Hepatocyte (in vitro differentiated cells): ENCODE measurements around the gene HCN2. TPM values are rescaled to one million over a fixed set of nuclear protein-coding genes. Genes with fewer than 3 reads are reported as not detected.
A peak's percentile ranks its signal among the peaks of the same experiment; 100 is the strongest.

Experiments
- DNase-seq: peaks from one replicate; pipeline ENCODE4 v3.0.0-alpha.2; 2016; ENCODE audit warnings: low spot score
- H2AFZ ChIP-seq: fragments of 200-600 bp; sonication (generic); 2 replicates; pipeline ENCODE4 v1.6.0; 2016; ENCODE audit warnings: antibody characterized with exemption, mild to moderate bottlenecking
- H3K27ac ChIP-seq: fragments of 200-600 bp; sonication (generic); 2 replicates; pipeline ENCODE4 v1.5.1; 2016; ENCODE audit warnings: mild to moderate bottlenecking
- H3K27me3 ChIP-seq: fragments of 200-600 bp; sonication (generic); 2 replicates; pipeline ENCODE4 v1.6.1; 2016
- H3K36me3 ChIP-seq: fragments of 200-600 bp; sonication (generic); replicated peaks from 2 replicates; pipeline ENCODE4 v1.5.1; 2016; ENCODE audit warnings: low read depth; ENCODE audit not compliant: insufficient read depth
- H3K4me1 ChIP-seq: fragments of 200-600 bp; sonication (generic); 2 replicates; pipeline ENCODE4 v1.5.1; 2016; ENCODE audit warnings: mild to moderate bottlenecking, moderate library complexity; ENCODE audit not compliant: insufficient read depth
- H3K4me2 ChIP-seq: fragments of 200-600 bp; sonication (generic); 2 replicates; pipeline ENCODE4 v1.6.0; 2016
- H3K4me3 ChIP-seq: fragments of 200-600 bp; sonication (generic); 2 replicates; pipeline ENCODE4 v1.5.1; 2016; ENCODE audit warnings: mild to moderate bottlenecking
- H3K79me2 ChIP-seq: fragments of 200-600 bp; sonication (generic); 2 replicates; pipeline ENCODE4 v1.6.0; 2017; ENCODE audit warnings: mild to moderate bottlenecking
- H3K9me2 ChIP-seq: fragments of 200-600 bp; sonication (generic); replicated peaks from 2 replicates; pipeline ENCODE4 v1.6.0; 2017; ENCODE audit warnings: mild to moderate bottlenecking; ENCODE audit not compliant: insufficient read depth
- H3K9me3 ChIP-seq: fragments of 200-600 bp; sonication (generic); 2 replicates; pipeline ENCODE4 v1.5.1; 2016; ENCODE audit warnings: low read depth, mild to moderate bottlenecking
- H4K20me1 ChIP-seq: fragments of 200-600 bp; sonication (generic); 2 replicates; pipeline ENCODE4 v1.6.0; 2016; ENCODE audit warnings: mild to moderate bottlenecking; ENCODE audit not compliant: insufficient read depth, poor library complexity, severe bottlenecking
- CTCF ChIP-seq: fragments of 200-600 bp; sonication (generic); IDR thresholded peaks from 2 replicates; pipeline ENCODE4 v1.5.1; 2016; ENCODE audit warnings: antibody characterized with exemption, mild to moderate bottlenecking; ENCODE audit not compliant: poor library complexity
- EZH2 ChIP-seq: fragments of 200-600 bp; sonication (generic); IDR thresholded peaks from 2 replicates; pipeline ENCODE4 v1.6.1; 2016; ENCODE audit warnings: antibody characterized with exemption, mild to moderate bottlenecking, borderline replicate concordance
- EZH2phosphoT487 ChIP-seq: fragments of 200-600 bp; sonication (generic); IDR thresholded peaks from one replicate; pipeline ENCODE4 v1.6.1; 2018; ENCODE audit warnings: antibody characterized with exemption, mild to moderate bottlenecking, low read depth, moderate library complexity; ENCODE audit not compliant: unreplicated experiment, severe bottlenecking
- WGBS: methylation state at CpG from one replicate; pipeline ENCODE4 v1.1.6; 2016; ENCODE audit warnings: low lambda C conversion rate; ENCODE audit errors: missing lambda C conversion rate; 5-methylcytosine and 5-hydroxymethylcytosine counted together
- polyA plus RNA-seq: library from polyadenylated mRNA; unstranded; fragments of >200 nt; fragmentation: Nextera tagmentation; extraction: Ambion mirVana; gene quantifications from 2 replicates; pipeline ENCODE4 v1.2.1, GENCODE V29; 2016
- total RNA-seq: library from RNA; depleted of rRNA; stranded (reverse); fragments of >200 nt; gene quantifications from 2 replicates; pipeline ENCODE4 v1.2.3, GENCODE V29; 2014

The HCN2 gene
- total and polyA plus RNA-seq, 2 experiments from 2014 or later: 0.16 to 0.30 TPM

GRCh38 chr19:590396-590745 is 690 bp downstream of the HCN2 start:
- Histone ChIP-seq H4K20me1 (no peaks in the 10 kb centered on the region), H3K36me3 (no peaks in the 10 kb centered on the region), H3K4me3 (no peak overlapping the region), H3K79me2 (no peaks in the 10 kb centered on the region), H3K27me3 (peaks cover 38% of the 10 kb centered on the region), H3K4me2 (peak overlapping the region; percentile 76), H3K9me3 (no peaks in the 10 kb centered on the region), H3K4me1 (no peaks in the 10 kb centered on the region), H3K27ac (no peak overlapping the region), H3K9me2 (no peaks in the 10 kb centered on the region), H2AFZ (no peak overlapping the region)
- DNase-seq: peak; percentile 56
- 0% methylated on average over 4 of the region's 50 CpGs for WGBS
- TF ChIP-seq CTCF: no peak
- no peak for TF ChIP-seq EZH2phosphoT487
- TF ChIP-seq EZH2: no peak

DNA sequence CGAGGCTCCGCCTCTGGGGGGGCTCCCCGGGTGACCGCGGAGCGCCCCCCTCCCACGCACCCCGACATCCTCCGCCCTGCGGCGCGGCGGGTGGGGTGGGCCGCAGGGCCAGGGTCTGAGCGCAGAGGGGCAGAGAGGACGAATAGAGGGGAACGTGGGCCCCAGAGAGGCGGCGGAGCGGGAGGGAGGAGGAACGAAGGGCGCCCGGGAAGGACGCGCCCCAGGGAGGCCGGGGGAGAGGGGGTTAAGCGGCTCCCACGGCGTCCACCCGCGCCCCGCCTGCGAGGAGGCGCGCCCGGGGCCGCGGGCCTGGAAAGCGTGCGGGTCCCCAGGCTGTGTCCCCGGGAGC is 1.0 kb downstream of the HCN2 start:
- Histone ChIP-seq H4K20me1 (no peaks in the 10 kb centered on the region), H3K27ac (no peak overlapping the region), H3K4me1 (no peaks in the 10 kb centered on the region), H2AFZ (no peak overlapping the region), H3K27me3 (peaks cover 38% of the 10 kb centered on the region), H3K4me2 (peak overlapping the region; percentile 76), H3K79me2 (no peaks in the 10 kb centered on the region), H3K36me3 (no peaks in the 10 kb centered on the region), H3K4me3 (no peak overlapping the region), H3K9me2 (no peaks in the 10 kb centered on the region), H3K9me3 (no peaks in the 10 kb centered on the region)
- DNase-seq: no peak
- whole genome bisulfite sequencing: 36% methylated on average over 8 of the region's 41 CpGs
- TF ChIP-seq EZH2phosphoT487 (no peak), EZH2 (peak; percentile 64)

GRCh38 chr19:591099-591958 is 1.6 kb downstream of the HCN2 start:
- Histone ChIP-seq H3K9me3 (no peaks in the 10 kb centered on the region), H3K36me3 (no peaks in the 10 kb centered on the region), H3K4me2 (no peak overlapping the region), H2AFZ (no peak overlapping the region), H3K79me2 (no peaks in the 10 kb centered on the region), H3K9me2 (no peaks in the 10 kb centered on the region), H3K27ac (no peak overlapping the region), H3K27me3 (peaks cover 38% of the 10 kb centered on the region), H3K4me3 (no peak overlapping the region), H3K4me1 (no peaks in the 10 kb centered on the region), H4K20me1 (no peaks in the 10 kb centered on the region)
- TF ChIP-seq EZH2 (peak; percentile 43), EZH2phosphoT487 (no peak), CTCF (no peak)
- DNase-seq: peak; percentile 77
- WGBS: 65% methylated on average over 52 of the region's 75 CpGs

DNA sequence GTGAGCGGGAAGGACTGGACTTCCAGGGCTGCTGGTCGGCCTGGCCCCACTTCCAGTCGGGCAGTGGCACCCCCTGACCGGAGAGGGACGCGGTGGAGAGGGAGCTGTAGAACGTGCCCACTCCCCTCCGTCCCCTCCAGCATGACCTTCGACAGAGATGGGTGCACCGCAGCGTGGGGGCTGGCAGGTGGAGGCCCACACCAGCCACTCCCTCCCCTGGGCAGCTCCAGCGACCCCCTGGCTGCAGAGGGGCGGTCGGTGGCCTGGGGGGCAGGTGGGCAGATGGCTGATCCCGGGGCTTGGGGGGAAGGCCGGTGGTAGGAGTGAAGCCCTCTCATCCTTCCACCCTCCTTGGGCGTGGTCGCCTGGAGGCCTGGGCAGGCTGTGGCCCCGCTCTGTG is 2.4 kb downstream of the HCN2 start:
- TF ChIP-seq EZH2phosphoT487 (no peak), CTCF (no peak), EZH2 (no peak)
- no peak overlapping the region for H3K4me3 ChIP-seq
- no peak overlapping the region for H2AFZ ChIP-seq
- H3K9me3 ChIP-seq: no peaks in the 10 kb centered on the region
- 91% methylated on average over 10 of the region's 19 CpGs for WGBS
- no peak overlapping the region for H3K4me2 ChIP-seq
- no peaks in the 10 kb centered on the region for H3K36me3 ChIP-seq
- no peaks in the 10 kb centered on the region for H3K79me2 ChIP-seq
- no peak overlapping the region for H3K27ac ChIP-seq
- H3K4me1 ChIP-seq: no peaks in the 10 kb centered on the region
- no peaks in the 10 kb centered on the region for H3K9me2 ChIP-seq
- peaks cover 38% of the 10 kb centered on the region for H3K27me3 ChIP-seq
- H4K20me1 ChIP-seq: no peaks in the 10 kb centered on the region
- DNase-seq: no peak
